GM18907 (cell line): Measurements from ENCODE around the gene ZDHHC16.
"Not testable (repeated sequence)": the region's sequence is repeated elsewhere in the genome, so short reads cannot be mapped to it uniquely, and the experiment has no call there.

ENCODE experiments used
- ATAC-seq: cut with Tn5 transposase; IDR thresholded peaks from one replicate; pipeline ENCODE4 v1.9.1; 2021; ENCODE audit warnings: mild to moderate bottlenecking, moderate library complexity; ENCODE audit not compliant: unreplicated experiment

ZDHHC16 gene

GRCh38 chr10:97445722-97446639 lies at the start of gene ZDHHC16, which contains the start of gene EXOSC1:
Gene ZDHHC16, plus strand, starts transcription at chr10:97446175. Its CDS starts 5,501 bp downstream, at chr10:97451676.
Gene EXOSC1, minus strand, starts transcription at chr10:97446006. Its CDS starts 21 bp downstream, at chr10:97445985.
- ATAC-seq, result peak; percentile 96

DNA sequence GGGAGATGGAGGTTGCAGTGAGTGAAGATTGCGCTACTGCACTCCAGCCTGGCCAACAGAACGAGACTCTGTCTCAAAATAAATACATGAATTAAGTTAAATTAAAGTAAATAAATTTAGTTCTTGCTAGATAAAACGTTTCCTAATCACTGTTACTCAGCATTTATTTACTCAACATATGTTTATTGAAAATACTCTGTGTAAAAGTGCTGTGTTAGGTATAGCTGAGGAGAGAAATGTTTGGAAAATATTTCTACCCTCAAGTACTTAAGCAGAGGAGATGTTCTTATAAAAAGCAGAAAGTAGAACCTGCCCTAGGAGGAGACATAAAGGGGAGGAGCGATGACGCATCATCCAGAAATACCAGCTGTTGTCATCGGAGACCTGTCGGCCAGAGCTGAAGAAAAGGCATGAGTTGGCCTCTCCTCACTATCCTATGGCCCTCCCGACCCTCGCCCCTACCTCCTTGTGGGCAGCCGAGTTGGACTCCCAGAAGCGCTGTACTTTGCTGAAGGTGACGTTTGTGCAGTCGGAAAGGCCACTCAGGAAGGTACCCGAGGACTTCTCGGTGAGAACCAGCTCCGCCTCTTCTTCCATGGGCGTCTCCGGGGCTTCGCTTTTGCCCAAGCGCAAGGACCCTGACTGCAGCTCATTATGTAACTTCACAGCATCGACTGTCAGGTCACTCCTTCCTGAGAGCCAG lies 46.0 kb upstream of the ZDHHC16 start:
- ATAC-seq, result no peak

GRCh38 chr10:97400665-97401454 lies 45.1 kb upstream of the ZDHHC16 start, which contains the start of gene RRP12:
Gene RRP12, minus strand, starts transcription at chr10:97401340. Its CDS starts 109 bp downstream, at chr10:97401231.
- peak; percentile 93 for ATAC-seq

DNA sequence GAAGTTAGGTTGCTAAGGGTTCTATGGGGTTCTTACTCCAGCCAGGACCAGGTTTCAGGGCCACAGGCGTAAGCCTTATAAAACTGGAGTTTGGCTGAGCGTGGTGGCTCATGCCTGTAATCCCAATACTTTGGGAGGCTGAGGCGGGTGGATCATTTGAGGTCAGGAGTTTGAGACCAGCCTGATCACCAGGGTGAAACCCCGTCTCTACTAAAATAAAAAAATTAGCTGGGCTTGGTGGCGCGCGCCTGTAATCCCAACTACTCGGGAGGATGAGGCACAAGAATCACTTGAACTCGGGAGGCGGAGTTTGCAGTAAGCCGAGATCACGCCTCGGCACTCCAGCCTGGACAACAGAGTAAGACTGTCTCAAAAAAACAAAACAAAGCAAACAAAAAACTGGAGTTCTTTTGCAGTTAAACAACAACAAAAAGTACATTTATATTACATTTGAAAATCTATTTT lies 44.5 kb upstream of the ZDHHC16 start:
- ATAC-seq, result no peak

DNA sequence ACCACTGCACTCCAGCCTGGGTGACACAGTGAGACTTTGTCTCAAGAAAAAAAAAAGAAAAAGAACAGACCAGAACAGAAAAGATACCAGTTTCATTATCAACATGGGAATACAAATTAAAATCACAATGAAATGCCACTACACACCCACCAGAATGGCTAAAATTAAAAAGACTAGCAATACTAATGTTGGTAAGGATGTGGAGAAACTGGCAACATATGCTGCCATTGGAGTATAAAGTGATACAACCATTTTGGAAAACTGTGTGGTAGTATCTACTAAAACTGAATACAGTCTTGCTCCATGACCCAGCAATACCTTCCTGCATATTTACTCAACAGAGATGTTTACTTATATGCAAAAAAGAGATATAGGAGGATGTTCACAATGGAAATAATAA lies 41.9 kb upstream of the ZDHHC16 start:
- ATAC-seq, result no peak

GRCh38 chr10:97406064-97406463 lies 39.9 kb upstream of the ZDHHC16 start:
- ATAC-seq, result no peak

DNA sequence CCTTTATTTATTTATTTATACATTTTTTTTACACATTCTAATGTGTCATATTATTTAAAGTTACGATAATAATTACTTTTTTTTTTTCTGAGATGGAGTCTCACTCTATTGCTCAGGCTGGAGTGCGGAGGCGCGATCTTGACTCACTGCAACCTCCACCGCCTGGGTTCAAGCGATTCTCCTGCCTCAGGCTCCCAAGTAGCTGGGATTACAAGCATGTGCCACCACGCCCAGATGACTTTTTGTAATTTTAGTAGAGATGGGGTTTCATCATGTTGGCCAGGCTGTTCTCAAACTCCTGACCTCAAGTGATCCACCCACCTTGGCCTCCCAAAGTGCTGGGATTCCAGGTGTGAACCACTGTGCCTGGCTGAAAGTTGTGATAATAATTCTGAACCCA lies 39.5 kb upstream of the ZDHHC16 start:
- not testable (repeated sequence) for ATAC-seq

DNA sequence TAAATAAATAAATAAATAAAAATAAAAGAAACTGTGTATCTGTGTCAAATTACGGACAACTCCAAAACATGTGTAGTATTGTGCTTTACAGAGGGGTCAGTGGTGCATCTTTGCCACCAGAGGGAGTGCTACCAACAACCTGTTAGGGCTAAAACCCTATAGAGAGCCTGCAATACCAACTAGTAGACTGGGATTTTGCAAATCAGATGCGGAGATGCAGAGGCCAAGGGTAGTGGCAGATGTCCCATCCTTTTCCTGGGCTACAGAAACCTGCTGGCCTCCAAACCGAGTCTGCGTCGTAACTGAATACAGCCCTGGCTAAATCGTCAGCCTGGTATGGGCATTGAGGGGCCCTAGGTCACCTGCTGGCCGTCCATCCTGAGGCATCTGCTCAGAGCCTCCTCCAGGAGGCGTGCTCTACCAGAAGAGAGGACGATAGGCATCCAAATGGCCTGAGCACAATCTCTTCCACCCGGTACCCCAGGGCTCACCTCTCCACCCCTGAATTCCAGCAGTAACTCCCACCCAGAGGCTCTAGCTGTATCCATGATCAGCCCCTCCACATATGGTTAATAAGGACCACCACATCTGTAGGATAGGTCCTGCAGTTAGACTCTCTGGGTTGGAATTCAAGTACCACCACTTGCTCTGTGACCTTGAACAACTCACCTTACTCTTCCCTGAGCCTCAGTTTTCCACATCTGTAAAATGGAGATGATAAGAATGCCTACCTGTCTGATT lies 38.6 kb upstream of the ZDHHC16 start:
- ATAC-seq, result peak; percentile 86

DNA sequence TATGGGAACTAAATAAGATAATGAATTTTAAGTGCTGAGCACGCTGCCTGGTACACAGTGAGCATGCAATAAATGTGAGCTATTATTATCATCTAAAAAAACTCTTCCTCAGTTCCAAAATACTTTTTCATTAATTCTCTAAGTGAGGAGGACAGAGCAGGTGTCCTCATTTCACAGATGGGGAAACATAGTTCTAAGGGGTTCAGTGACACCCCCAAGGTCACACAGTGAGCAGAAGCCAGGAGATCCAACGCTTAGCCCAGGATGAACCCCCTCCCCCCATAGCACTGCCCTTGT lies 38.1 kb upstream of the ZDHHC16 start:
- no peak for ATAC-seq

DNA sequence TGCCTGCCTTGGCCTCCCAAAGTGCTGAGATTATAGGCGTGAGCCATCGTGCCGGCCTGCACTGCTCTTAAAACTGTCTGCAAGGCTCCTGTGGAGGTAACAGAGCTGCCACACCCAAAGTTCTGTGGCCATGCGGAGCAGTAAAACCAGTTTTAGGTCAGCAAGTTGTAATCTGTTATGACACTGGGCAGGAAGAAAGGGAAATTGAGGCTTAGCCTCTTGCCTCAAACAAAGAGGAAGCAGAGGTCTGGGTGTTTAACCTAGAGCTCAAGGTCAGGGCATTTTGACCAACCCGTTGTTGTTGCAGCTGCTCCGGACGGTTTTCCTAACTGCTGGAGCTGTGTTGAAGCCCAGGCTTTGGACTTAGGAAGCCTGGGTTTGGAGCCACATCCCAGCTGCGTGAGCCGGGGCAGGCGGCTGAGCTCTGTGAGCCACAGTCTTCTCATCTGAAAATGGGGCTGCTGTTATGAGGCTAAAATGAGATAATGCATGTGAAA lies 37.4 kb upstream of the ZDHHC16 start:
- no peak for ATAC-seq

DNA sequence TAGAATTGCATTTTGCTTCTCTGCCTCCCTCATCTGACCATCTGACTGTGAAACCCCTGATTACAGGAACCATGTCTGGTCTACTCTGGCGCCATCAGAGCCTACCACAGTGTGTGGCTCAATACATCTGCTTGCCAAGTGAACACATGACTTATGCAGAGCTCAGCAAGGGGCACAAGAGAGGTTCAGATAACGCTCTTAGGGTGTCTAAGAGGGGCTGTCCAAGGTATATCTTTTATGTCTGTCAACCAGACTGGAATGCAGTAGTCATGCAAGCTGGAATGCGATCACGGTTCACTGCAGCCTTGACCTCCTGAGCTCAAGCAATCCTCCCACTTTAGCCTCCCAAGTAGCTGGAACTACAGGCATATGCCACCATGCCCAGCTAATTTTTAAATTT lies 34.6 kb upstream of the ZDHHC16 start:
- no peak for ATAC-seq

DNA sequence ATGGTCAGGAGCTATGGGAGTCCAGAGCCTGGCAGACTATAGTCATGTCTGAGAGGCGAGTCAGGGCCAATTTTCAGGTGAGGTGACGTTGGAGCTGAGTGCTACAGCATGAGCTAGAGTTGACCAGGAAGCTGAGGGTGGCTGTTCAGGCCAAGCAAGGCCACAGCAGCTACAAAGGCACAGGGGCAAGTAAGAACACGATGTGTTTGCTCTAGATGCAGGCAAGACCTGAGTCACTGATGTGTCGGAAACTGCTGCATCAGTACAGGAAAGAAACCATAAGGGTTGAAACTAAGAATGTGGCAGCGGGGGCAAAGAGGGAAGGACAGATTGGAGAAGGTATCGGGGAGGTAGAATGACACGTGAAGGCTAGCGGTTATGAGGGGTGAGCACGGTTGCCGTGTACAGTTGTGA lies 33.1 kb upstream of the ZDHHC16 start:
- ATAC-seq, result no peak

GRCh38 chr10:97416565-97416964 lies 29.4 kb upstream of the ZDHHC16 start:
- ATAC-seq, result no peak

DNA sequence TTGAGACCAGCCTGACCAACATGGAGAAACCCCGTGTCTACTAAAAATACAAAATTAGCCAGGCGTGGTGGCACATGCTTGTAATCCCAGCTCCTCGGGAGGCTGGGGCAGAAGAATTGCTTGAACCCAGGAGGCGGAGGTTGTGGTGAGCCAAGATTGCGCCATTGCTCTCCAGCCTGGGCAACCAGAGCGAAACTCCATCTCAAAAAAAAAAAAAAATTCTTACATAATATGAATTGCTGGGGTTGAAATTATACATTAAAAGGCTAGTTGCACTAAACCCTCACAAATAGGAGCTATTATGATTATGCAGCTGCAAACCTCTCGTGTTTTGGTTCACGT lies 22.2 kb upstream of the ZDHHC16 start:
- ATAC-seq, result not testable (repeated sequence)

DNA sequence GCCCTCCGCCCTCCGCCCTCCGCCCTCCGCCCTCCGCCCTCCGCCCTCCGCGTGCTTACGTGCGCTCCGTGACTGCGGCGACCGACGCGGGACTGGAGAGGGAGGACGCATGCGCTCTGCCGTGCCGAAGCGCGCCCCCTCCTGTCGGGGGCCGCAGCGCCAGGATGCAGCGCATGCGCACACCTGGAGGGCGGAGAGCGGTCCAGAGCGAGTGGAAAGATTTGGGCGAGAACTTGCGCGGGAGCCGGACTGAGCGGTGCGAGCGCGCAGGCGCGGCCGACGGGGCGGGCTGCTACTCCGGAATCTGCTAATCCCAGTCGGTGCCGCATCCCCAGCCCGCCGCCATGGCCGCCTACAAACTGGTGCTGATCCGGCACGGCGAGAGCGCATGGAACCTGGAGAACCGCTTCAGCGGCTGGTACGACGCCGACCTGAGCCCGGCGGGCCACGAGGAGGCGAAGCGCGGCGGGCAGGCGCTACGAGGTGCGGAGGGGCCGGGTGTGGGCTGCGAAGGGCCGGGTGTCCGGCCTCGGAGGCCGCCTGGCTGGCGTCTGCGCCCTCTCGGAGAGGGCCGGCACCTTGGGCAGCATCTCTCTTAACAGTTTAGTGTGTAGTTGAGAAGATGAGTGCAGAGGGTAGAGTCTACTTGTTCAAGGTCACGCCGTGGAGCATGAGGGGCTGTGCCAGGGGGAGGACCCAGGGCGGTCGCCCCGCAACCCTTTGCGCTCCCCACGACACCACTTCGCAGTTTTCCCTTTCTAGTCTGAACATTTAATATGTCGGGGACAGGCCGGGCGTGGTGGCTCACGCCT lies 19.8 kb upstream of the ZDHHC16 start, which contains the start of gene PGAM1:
PGAM1 (plus strand) TSS at position 228 of the 812 bp plus-strand sequence; CDS start at position 345, 117 bp downstream.
- peak; percentile 86 for ATAC-seq

- ATAC-seq, result no peak
Measured at GRCh38 chr10:97426776-97427570, 19.0 kb upstream of the ZDHHC16 start.

DNA sequence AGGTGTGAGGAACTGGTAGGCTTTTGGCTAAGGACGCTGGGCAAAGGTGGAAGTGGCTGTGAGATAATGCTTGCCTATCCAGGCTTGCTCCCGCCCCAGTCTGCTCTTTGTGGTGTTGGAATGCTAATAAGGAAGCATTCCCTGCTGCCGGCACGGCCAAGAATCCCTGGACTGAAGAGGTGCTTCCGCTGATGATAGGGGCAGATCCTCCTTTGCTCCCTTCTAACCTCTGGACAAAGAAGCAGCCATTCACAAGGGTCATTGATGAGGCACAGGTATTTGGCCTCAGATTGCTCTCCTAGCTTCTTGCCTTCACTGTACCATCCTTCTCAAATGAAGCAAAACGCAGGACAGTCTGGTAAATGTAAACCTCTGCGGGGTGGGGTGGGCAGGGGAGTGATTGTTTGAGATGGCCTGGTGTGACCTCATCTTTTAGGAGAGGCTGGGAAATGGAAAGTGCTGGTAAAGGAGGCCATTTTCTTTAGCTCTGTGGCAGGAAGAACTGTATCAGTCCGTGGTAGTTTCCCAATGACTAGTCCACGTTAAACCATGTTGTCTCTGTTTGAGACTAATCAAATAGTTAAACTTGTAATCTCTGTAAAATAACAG lies 18.3 kb upstream of the ZDHHC16 start:
- no peak for ATAC-seq

GRCh38 chr10:97428572-97428981 lies 17.4 kb upstream of the ZDHHC16 start:
- ATAC-seq, result no peak
